Gastroesophageal sphincter (tissue), 4 donors: ENCODE results near the gene HSD17B11. TPM values are rescaled to one million over a fixed set of nuclear protein-coding genes. Genes with fewer than 3 reads are reported as not detected.
"Not testable (repeated sequence)": the region's sequence is repeated elsewhere in the genome, so short reads cannot be mapped to it uniquely, and the experiment has no call there.

ENCODE experiments used
- ATAC-seq: fragments of 150-250 bp; one replicate; pipeline ENCODE4 v1.9.1; 2016; ENCODE audit warnings: mild to moderate bottlenecking, moderate library complexity
- H3K27ac ChIP-seq, 4 donors: fragments of 200-600 bp; sonication (generic) in 3 of 4; 1 replicate in 3 of 4; 2 replicates in 1 of 4; pipeline ENCODE4 v1.5.1; 2016 to 2019
- H3K27me3 ChIP-seq: fragments of 200-600 bp; sonication (generic); one replicate; pipeline ENCODE4 v1.5.1; 2019
- H3K36me3 ChIP-seq, 2 donors: fragments of 200-600 bp; sonication (generic); one replicate each; pipeline ENCODE4 v1.5.1; 2019; ENCODE audit warnings: control low read depth in 1 of 2
- H3K4me1 ChIP-seq, 3 donors: fragments of 200-600 bp; sonication (generic); 1 replicate in 2 of 3; 2 replicates in 1 of 3; pipeline ENCODE4 v1.5.1; 2016 to 2019; ENCODE audit warnings: control low read depth in 2 of 3
- H3K4me3 ChIP-seq, 2 donors: fragments of 200-600 bp; sonication (generic); one replicate each; pipeline ENCODE4 v1.5.1; 2019; ENCODE audit warnings: mild to moderate bottlenecking in 1 of 2, moderate library complexity in 1 of 2
- H3K9me3 ChIP-seq, 3 donors: fragments of 200-600 bp; sonication (generic); one replicate each; pipeline ENCODE4 v1.5.1; 2017 to 2019; ENCODE audit warnings: control low read depth in 2 of 3
- EP300 ChIP-seq: sonication (generic); formaldehyde crosslinking; IDR thresholded peaks from one replicate; pipeline ENCODE4 v1.6.1; 2017; ENCODE audit warnings: antibody characterized with exemption, mild to moderate bottlenecking
- POLR2A ChIP-seq, 2 donors: fragments of 450-650 bp; IDR thresholded peaks; one replicate each; pipeline ENCODE4 v1.6.1; 2017; ENCODE audit warnings: antibody characterized with exemption in 2 of 2, mild to moderate bottlenecking in 2 of 2, moderate library complexity in 1 of 2
- POLR2AphosphoS5 ChIP-seq: sonication (generic); formaldehyde crosslinking; IDR thresholded peaks from one replicate; pipeline ENCODE4 v1.6.1; 2017; ENCODE audit warnings: antibody characterized with exemption
- WGBS, 2 donors: methylation state at CpG; one replicate each; pipeline ENCODE4 v1.1.5; 2018; ENCODE audit warnings: low coverage in 1 of 2; 5-methylcytosine and 5-hydroxymethylcytosine counted together
- total RNA-seq, 4 donors: library from RNA; depleted of rRNA; stranded (reverse); fragments of >200 nt; gene quantifications; one replicate each; pipeline ENCODE4 v1.1.0, GENCODE V29; 2016
- TF ChIP-seq, protein P1 (sequence below), 4 experiments: fragments of 200-600 bp in 2 of 4; fragments of 450-650 bp in 2 of 4; sonication (generic) in 1 of 4; IDR thresholded peaks; one replicate each; pipeline ENCODE4 v1.5.1; 2017 to 2019; ENCODE audit warnings: antibody characterized with exemption in 4 of 4, mild to moderate bottlenecking in 2 of 4, moderate library complexity in 2 of 4

Gene HSD17B11
- total RNA-seq, 4 donors from 2014 or later, result 32.7 to 98.0 (median 65.4) TPM

DNA sequence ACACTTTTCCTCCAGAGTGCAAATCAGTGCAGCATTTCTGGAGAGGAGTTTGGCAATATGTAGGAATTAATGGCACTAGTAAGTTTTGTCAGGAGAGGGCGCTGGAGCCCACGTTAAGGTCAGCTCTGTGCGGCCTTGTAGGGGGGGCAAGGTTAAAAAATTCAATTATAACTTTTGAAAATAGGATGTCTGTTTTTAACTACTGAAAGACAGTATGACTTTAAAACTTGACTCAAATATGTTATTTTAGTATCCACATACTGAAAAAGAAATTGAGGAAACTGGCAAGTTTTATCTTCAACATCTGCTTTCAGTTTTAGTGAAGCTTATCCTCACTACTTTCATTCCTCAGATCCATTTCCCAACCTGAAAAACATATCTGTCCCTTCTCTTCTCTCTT lies 37.4 kb downstream of the HSD17B11 start:
- H3K36me3 ChIP-seq, result peaks cover 0 to 35% of the 10 kb centered on the region in 2 donors
- H3K27ac ChIP-seq, result peak overlapping the region in 3 of 4 donors; percentile 55 to 71 (median 58)
- H3K27me3 ChIP-seq, result no peaks in the 10 kb centered on the region
- TF ChIP-seq, protein P1, sequence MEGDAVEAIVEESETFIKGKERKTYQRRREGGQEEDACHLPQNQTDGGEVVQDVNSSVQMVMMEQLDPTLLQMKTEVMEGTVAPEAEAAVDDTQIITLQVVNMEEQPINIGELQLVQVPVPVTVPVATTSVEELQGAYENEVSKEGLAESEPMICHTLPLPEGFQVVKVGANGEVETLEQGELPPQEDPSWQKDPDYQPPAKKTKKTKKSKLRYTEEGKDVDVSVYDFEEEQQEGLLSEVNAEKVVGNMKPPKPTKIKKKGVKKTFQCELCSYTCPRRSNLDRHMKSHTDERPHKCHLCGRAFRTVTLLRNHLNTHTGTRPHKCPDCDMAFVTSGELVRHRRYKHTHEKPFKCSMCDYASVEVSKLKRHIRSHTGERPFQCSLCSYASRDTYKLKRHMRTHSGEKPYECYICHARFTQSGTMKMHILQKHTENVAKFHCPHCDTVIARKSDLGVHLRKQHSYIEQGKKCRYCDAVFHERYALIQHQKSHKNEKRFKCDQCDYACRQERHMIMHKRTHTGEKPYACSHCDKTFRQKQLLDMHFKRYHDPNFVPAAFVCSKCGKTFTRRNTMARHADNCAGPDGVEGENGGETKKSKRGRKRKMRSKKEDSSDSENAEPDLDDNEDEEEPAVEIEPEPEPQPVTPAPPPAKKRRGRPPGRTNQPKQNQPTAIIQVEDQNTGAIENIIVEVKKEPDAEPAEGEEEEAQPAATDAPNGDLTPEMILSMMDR (IDR thresholded peaks at IDR 0.05), result peak; percentile 24 to 58 (median 56)
- TF ChIP-seq EP300, result no peak
- no peak for TF ChIP-seq POLR2AphosphoS5
- TF ChIP-seq POLR2A (IDR thresholded peaks at IDR 0.05), result no peak
- H3K4me3 ChIP-seq, result no peak overlapping the region
- H3K4me1 ChIP-seq, result peaks cover 0 to 15% (median 2%) of the 10 kb centered on the region in 3 donors
- ATAC-seq, result peak; percentile 77
- WGBS, 2 donors, result 9 to 21% methylated on average over 3 of the region's 3 CpGs
- no peaks in the 10 kb centered on the region for H3K9me3 ChIP-seq

DNA sequence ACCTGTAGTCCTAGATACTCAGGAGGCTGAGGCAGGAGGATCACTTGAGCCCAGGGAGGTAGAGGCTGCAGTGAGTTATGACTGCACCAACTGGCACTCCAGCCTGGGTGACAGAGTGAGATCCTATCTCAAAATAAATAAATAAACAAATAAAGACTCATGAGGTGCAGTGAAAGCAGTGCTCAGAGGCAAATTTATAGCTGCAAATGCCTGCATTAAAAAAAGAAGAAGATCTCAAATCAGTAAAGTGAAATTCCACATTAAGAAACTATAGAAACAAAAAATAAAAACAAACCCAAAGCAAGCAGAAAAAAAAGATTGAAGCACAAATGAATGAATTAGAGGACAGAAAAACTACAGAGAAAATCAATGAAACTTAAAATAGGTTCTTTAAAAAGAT lies 45.8 kb downstream of the HSD17B11 start:
- Histone ChIP-seq H3K4me3 (no peak overlapping the region), H3K36me3 (peaks cover 0 to 44% of the 10 kb centered on the region in 2 donors), H3K4me1 (no peaks in the 10 kb centered on the region), H3K9me3 (peaks cover 0 to 20% (median 0%) of the 10 kb centered on the region in 3 donors), H3K27ac (no peak overlapping the region), H3K27me3 (no peaks in the 10 kb centered on the region)
- TF ChIP-seq POLR2A (IDR thresholded peaks at IDR 0.05) (no peak), POLR2AphosphoS5 (no peak), EP300 (no peak)
- TF ChIP-seq, protein P1 (IDR thresholded peaks at IDR 0.05), result no peak
- ATAC-seq, result no peak

DNA sequence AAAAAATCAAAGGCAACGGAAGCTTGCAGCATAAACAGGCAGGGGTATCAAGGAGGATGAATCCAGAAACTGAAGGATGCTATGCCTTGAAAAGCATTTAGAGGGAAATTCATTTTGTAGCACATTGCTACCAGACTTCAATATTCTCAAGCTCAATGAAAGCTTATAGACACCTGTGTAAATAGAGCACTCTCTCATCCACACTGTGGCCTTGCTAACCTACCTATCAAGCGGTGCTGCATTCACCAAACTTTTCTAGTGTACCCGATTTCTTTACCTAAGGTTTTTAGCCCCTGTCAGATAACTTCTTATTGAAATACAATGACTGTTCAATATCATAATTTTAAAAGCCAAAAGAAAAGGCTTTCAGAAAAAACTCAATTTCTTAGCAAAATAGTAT lies 48.1 kb downstream of the HSD17B11 start:
- 96% methylated on average over 3 of the region's 3 CpGs for WGBS, 2 donors
- Histone ChIP-seq H3K27ac (no peak overlapping the region), H3K9me3 (peaks cover 0 to 20% (median 0%) of the 10 kb centered on the region in 3 donors), H3K36me3 (peaks cover 0 to 67% of the 10 kb centered on the region in 2 donors), H3K27me3 (no peaks in the 10 kb centered on the region), H3K4me3 (no peak overlapping the region), H3K4me1 (no peaks in the 10 kb centered on the region)
- no peak for TF ChIP-seq POLR2AphosphoS5
- TF ChIP-seq, protein P1 (IDR thresholded peaks at IDR 0.05), result no peak
- no peak for TF ChIP-seq EP300
- TF ChIP-seq POLR2A (IDR thresholded peaks at IDR 0.05), result no peak
- ATAC-seq, result no peak

DNA sequence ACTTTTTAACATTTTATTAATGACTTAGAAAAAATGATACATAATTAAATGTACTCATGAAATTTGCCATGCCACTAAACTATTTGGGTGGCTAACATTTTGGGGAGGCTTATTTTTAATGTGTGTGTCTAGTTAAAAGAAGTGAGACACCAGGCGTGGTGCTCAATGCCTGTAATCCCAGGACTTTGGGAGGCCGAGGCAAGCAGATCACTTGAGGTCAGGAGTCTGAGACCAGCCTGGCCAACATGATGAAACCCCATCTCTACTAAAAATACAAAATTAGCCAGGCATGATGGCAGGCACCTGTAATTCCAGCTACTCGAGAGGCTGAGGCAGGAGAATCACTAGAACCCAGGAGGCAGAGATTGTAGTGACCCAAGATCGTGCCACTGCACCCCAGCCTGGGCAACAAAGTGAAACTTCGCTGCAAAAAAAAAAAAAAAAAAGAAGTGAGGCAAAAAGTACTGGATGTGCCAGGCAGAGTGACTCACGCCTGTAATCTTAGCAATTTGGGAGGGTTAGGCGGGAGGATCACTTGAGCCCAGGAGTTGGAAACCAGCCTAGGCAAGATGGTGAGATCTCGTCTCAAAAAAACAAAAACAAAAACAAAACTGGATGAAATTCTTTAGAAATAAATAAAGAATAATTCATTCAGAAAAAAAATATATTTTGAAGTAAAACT lies 48.9 kb downstream of the HSD17B11 start:
- ATAC-seq, result not testable (repeated sequence)

DNA sequence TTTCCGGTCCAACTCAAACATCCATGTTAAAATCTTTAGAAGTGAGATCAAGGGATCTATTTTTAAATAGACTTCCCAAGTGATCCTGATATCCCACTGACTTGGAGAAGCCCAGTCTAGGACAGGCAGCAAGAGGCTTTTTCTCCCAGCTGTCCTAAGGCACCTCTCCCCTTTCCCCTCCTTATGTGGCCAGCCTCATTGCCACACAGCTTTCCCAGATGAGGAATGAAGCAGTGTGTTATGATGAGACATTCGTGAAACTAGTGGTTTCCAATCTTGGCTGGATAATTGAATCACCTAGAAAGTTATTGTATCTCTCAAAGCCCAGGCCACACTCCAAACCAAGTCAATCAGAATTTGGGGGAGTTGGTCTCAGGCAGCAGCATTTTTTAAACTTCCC lies 51.5 kb downstream of the HSD17B11 start:
- Histone ChIP-seq H3K4me1 (no peaks in the 10 kb centered on the region), H3K27ac (no peak overlapping the region), H3K27me3 (no peaks in the 10 kb centered on the region), H3K36me3 (peaks cover 0 to 80% of the 10 kb centered on the region in 2 donors), H3K9me3 (peaks cover 0 to 5% (median 0%) of the 10 kb centered on the region in 3 donors), H3K4me3 (no peak overlapping the region)
- WGBS, 2 donors, result 90 to 94% methylated on average over 2 of the region's 2 CpGs
- no peak for ATAC-seq
- TF ChIP-seq, protein P1 (IDR thresholded peaks at IDR 0.05), result no peak
- TF ChIP-seq EP300, result no peak
- TF ChIP-seq POLR2A (IDR thresholded peaks at IDR 0.05), result no peak
- no peak for TF ChIP-seq POLR2AphosphoS5

More for the DNA sequence above, 48.9 kb downstream of the HSD17B11 start:
- H3K4me3 ChIP-seq, H3K4me1 ChIP-seq, H3K27me3 ChIP-seq, H3K27ac ChIP-seq: not testable (repeated sequence)
- Histone ChIP-seq H3K36me3 (peaks cover 0 to 74% of the 10 kb centered on the region in 2 donors), H3K9me3 (peaks cover 0 to 20% (median 0%) of the 10 kb centered on the region in 3 donors)
- 57 to 90% methylated on average over 5 to 8 of the region's 8 CpGs for WGBS, 2 donors
